Measurements from ENCODE around the gene SORBS2. TPM values are rescaled to one million over a fixed set of nuclear protein-coding genes. Genes with fewer than 3 reads are reported as not detected.
"Not testable (repeated sequence)": the region's sequence is repeated elsewhere in the genome, so short reads cannot be mapped to it uniquely, and the experiment has no call there.

SORBS2 gene
- total RNA-seq, 1 experiment from 2014 or later = not detected

DNA sequence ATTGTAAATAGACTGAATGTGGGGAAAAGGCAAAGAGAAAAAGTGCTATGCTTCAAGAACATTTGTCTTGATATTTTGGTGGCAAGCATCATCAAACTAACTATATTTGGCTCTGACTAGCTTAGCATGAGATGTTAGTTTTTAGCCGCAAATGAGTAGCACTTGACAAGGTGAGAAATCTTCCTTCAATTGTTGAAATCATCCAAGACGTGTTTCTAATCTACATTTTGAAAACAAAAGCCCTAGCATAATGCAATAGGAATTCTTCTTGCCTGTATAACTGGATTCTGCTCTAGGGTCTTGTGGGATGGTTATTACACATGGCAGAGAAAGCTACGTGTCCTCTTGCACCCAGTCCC lies 92.5 kb downstream of the SORBS2 start:
- no peak overlapping the region for H3K27ac ChIP-seq (ENCODE audit: low read length)
- no peaks in the 10 kb centered on the region for H3K79me2 ChIP-seq (ENCODE audit: low read length)
- no peak overlapping the region for H3K4me2 ChIP-seq (ENCODE audit: low read depth, low read length, poor library complexity, severe bottlenecking)
- H3K27me3 ChIP-seq (ENCODE audit: low read length) = no peaks in the 10 kb centered on the region
- no peak overlapping the region for H3K4me3 ChIP-seq (ENCODE audit: low read length)
- H3K4me1 ChIP-seq (ENCODE audit: low read length) = no peaks in the 10 kb centered on the region
- no peaks in the 10 kb centered on the region for H4K20me1 ChIP-seq (ENCODE audit: insufficient read depth, low read depth, low read length)
- H3K36me3 ChIP-seq (ENCODE audit: insufficient read depth, low read length) = no peaks in the 10 kb centered on the region
- no peaks in the 10 kb centered on the region for H3K9me2 ChIP-seq (replicated peaks; ENCODE audit: insufficient read depth, low read length)
- no peak for DNase-seq
- no peaks in the 10 kb centered on the region for H3K9me3 ChIP-seq (ENCODE audit: low read length)
- no peak overlapping the region for H3K9ac ChIP-seq (ENCODE audit: low read length)
- H2AFZ ChIP-seq (ENCODE audit: low read length) = no peak overlapping the region

DNA sequence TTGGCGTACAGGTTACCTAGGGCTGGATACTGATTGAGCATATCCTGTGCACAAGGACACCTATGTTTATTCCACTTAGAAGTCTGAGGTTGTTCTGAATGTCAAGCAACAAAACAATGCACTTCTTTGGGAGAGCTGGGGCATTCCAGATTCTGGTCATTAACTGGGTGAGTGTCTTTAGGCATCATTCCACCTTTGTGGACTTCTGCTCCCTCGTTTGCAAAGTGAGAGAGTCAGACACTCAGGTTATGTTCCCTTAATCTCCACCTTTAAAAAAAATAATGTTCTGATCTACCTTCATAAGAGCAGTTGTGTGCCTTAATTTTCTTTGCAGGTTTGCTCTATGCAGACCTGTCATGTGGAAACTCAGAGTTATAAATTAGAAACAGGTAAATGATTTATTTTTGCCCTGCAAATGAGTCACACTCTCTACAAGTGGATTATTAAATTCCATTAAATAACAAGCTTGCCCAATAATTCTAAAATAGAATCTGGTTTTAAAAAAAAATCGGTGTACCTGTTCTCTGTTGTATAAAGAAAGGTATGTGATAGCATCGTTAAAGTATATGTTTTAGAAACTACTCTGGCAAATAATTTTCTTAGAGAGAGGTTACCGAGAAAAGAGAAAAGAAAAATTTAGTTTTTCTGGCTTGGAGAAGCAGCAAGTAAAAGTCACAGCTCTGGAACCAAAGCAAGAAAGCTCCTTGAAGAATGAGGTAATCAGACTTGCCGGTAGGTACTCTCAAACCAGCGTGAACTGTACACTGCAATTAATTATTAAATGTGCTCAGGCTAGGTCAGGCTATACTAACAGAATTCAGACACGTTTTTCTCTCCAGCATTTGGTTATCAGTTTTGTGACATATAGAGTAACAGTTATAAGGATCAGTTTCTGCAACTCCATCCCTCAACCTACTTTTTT lies 93.2 kb downstream of the SORBS2 start:
- H3K27ac ChIP-seq (ENCODE audit: low read length) = no peak overlapping the region
- no peaks in the 10 kb centered on the region for H3K4me1 ChIP-seq (ENCODE audit: low read length)
- no peaks in the 10 kb centered on the region for H4K20me1 ChIP-seq (ENCODE audit: insufficient read depth, low read depth, low read length)
- no peaks in the 10 kb centered on the region for H3K9me2 ChIP-seq (replicated peaks; ENCODE audit: insufficient read depth, low read length)
- H3K9me3 ChIP-seq (ENCODE audit: low read length) = no peaks in the 10 kb centered on the region
- no peaks in the 10 kb centered on the region for H3K27me3 ChIP-seq (ENCODE audit: low read length)
- H3K4me2 ChIP-seq (ENCODE audit: low read depth, low read length, poor library complexity, severe bottlenecking) = no peak overlapping the region
- no peaks in the 10 kb centered on the region for H3K36me3 ChIP-seq (ENCODE audit: insufficient read depth, low read length)
- H2AFZ ChIP-seq (ENCODE audit: low read length) = no peak overlapping the region
- H3K4me3 ChIP-seq (ENCODE audit: low read length) = no peak overlapping the region
- no peaks in the 10 kb centered on the region for H3K79me2 ChIP-seq (ENCODE audit: low read length)
- no peak for DNase-seq
- H3K9ac ChIP-seq (ENCODE audit: low read length) = no peak overlapping the region

DNA sequence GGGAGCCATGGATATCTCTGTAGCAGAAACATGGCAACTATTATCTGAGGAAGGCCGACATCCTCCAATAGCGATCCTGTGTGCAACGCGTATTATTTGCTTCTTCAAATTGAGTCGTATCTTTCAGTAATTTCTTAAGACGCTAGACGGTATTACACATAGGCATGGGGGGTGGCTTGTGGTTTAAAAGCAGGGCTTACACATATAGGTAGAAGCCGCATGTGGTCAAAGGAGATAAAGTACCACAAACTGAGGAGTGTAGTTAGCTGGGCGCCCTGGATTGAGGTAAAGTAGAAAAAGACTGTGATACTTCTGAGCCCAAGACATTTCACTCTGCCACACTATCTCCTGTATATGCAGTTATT lies 94.6 kb downstream of the SORBS2 start:
- H3K36me3 ChIP-seq (ENCODE audit: insufficient read depth, low read length) = no peaks in the 10 kb centered on the region
- H3K9me3 ChIP-seq (ENCODE audit: low read length) = no peaks in the 10 kb centered on the region
- no peak overlapping the region for H3K4me2 ChIP-seq (ENCODE audit: low read depth, low read length, poor library complexity, severe bottlenecking)
- H3K27ac ChIP-seq (ENCODE audit: low read length) = no peak overlapping the region
- no peaks in the 10 kb centered on the region for H3K79me2 ChIP-seq (ENCODE audit: low read length)
- no peaks in the 10 kb centered on the region for H3K9me2 ChIP-seq (replicated peaks; ENCODE audit: insufficient read depth, low read length)
- H3K4me1 ChIP-seq (ENCODE audit: low read length) = no peaks in the 10 kb centered on the region
- H3K27me3 ChIP-seq (ENCODE audit: low read length) = no peaks in the 10 kb centered on the region
- H3K4me3 ChIP-seq (ENCODE audit: low read length) = no peak overlapping the region
- DNase-seq = no peak
- H2AFZ ChIP-seq (ENCODE audit: low read length) = no peak overlapping the region
- H3K9ac ChIP-seq (ENCODE audit: low read length) = no peak overlapping the region
- H4K20me1 ChIP-seq (ENCODE audit: insufficient read depth, low read depth, low read length) = no peaks in the 10 kb centered on the region

DNA sequence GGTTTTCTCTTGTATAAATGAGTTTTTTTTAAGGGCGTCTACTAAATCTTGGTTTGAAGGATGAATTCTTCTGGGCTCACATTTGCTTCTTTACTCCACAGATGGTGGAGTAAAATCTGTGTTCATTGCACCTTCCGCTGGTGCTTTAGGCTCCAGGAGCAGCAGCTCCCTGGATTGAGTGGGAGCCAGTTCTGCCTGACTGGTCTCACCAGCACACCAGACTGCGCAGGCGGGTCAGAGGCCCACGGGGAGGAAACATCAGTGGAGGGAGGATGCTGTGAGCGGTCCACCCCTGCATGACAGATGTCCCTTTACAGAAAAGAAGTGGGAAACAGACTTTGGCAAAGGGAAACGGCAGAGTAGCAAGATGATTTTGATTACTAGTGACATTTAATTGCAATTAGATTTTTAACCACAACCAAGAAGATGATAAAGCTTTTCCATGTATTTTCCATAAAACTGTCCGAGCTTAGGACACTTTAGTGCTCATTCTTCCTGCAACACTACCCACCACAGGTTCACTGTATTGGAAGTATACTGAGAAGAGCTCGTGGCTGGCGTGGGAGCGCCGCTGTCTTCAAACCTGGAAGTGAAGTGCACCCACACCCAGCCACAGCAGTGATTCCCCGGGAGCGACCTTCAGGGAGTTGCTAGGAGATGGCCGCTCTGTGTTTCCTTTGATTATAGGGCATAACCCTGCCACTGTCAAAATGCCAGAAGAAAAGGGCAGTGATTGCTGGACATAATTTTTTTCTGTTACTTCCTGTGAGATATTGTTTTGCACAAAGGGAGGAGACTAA lies 95.2 kb downstream of the SORBS2 start:
- Histone ChIP-seq H3K9me3 (ENCODE audit: low read length) (no peaks in the 10 kb centered on the region), H3K9me2 (replicated peaks; ENCODE audit: insufficient read depth, low read length) (no peaks in the 10 kb centered on the region), H4K20me1 (ENCODE audit: insufficient read depth, low read depth, low read length) (no peaks in the 10 kb centered on the region), H3K79me2 (ENCODE audit: low read length) (no peaks in the 10 kb centered on the region), H3K36me3 (ENCODE audit: insufficient read depth, low read length) (no peaks in the 10 kb centered on the region), H3K27me3 (ENCODE audit: low read length) (no peaks in the 10 kb centered on the region), H3K4me1 (ENCODE audit: low read length) (no peaks in the 10 kb centered on the region), H2AFZ (ENCODE audit: low read length) (no peak overlapping the region), H3K27ac (ENCODE audit: low read length) (no peak overlapping the region), H3K4me2 (ENCODE audit: low read depth, low read length, poor library complexity, severe bottlenecking) (no peak overlapping the region), H3K4me3 (ENCODE audit: low read length) (no peak overlapping the region), H3K9ac (ENCODE audit: low read length) (no peak overlapping the region)
- no peak for DNase-seq

DNA sequence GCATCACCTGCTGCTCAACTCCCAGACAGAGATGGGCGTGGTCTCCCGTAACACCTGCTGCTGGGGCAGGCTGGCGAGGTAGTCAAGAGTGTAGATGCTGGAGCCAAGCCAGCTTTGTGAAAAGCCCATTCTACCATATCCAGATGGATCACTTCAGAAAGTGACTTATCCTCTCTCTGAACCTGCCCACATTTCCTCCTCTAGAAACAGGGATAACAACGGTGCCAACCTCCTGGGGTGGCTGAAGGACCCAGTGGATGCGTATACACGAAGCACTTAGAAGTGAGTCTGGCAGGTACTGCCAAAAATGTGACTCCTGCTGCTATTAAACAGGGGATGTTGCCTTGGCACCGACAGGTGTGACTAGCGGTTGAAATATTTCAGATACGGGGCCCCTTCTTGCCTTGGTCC lies 95.8 kb downstream of the SORBS2 start:
- Histone ChIP-seq H3K36me3 (ENCODE audit: insufficient read depth, low read length) (no peaks in the 10 kb centered on the region), H3K9ac (ENCODE audit: low read length) (no peak overlapping the region), H4K20me1 (ENCODE audit: insufficient read depth, low read depth, low read length) (no peaks in the 10 kb centered on the region), H2AFZ (ENCODE audit: low read length) (no peak overlapping the region), H3K4me1 (ENCODE audit: low read length) (no peaks in the 10 kb centered on the region), H3K27me3 (ENCODE audit: low read length) (no peaks in the 10 kb centered on the region), H3K27ac (ENCODE audit: low read length) (no peak overlapping the region), H3K4me2 (ENCODE audit: low read depth, low read length, poor library complexity, severe bottlenecking) (no peak overlapping the region), H3K79me2 (ENCODE audit: low read length) (no peaks in the 10 kb centered on the region), H3K9me2 (replicated peaks; ENCODE audit: insufficient read depth, low read length) (no peaks in the 10 kb centered on the region), H3K4me3 (ENCODE audit: low read length) (no peak overlapping the region), H3K9me3 (ENCODE audit: low read length) (no peaks in the 10 kb centered on the region)
- no peak for DNase-seq

DNA sequence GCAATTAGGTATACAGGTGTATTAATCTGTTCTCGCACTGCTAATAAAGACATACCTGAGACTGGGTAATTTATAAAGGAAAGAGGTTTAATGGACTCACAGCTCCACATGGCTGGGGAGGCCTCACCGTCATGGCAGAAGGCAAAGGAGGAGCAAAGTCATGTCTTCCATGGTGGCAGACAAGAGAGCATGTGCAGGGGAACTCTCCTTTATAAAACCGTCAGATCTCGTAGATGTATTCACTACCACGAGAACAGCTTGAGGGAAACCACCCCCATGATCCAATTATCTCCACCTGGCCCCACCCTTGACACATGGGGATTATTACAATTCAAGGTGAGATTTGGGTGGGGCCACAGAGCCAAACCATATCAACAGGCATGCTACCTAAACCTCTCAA lies 97.5 kb downstream of the SORBS2 start:
- DNase-seq = not testable (repeated sequence)

DNA sequence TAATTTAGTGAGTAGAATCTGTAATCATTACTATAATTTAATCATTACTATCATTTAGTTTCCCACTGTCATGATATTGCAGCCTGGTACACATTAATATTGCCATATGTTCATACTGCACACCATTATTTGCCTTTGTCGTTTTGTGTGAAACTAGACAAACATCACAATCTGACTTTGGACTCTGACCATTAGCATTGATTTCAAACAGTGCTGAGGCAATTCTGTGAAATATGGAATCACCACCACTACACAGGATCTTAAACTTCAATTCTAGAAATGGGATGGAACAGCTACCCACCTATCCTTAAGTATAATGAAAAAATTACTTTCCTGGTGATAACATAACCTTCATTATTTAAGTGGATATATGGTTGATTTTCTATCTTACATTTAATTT lies 98.3 kb downstream of the SORBS2 start:
- H3K79me2 ChIP-seq (ENCODE audit: low read length) = no peaks in the 10 kb centered on the region
- H2AFZ ChIP-seq (ENCODE audit: low read length) = no peak overlapping the region
- H3K4me2 ChIP-seq (ENCODE audit: low read depth, low read length, poor library complexity, severe bottlenecking) = no peak overlapping the region
- no peak for DNase-seq
- no peaks in the 10 kb centered on the region for H4K20me1 ChIP-seq (ENCODE audit: insufficient read depth, low read depth, low read length)
- H3K9me3 ChIP-seq (ENCODE audit: low read length) = no peaks in the 10 kb centered on the region
- no peak overlapping the region for H3K4me3 ChIP-seq (ENCODE audit: low read length)
- H3K4me1 ChIP-seq (ENCODE audit: low read length) = no peaks in the 10 kb centered on the region
- H3K9ac ChIP-seq (ENCODE audit: low read length) = no peak overlapping the region
- no peaks in the 10 kb centered on the region for H3K36me3 ChIP-seq (ENCODE audit: insufficient read depth, low read length)
- H3K27ac ChIP-seq (ENCODE audit: low read length) = no peak overlapping the region
- H3K9me2 ChIP-seq (replicated peaks; ENCODE audit: insufficient read depth, low read length) = no peaks in the 10 kb centered on the region
- no peaks in the 10 kb centered on the region for H3K27me3 ChIP-seq (ENCODE audit: low read length)

More for the DNA sequence above, 97.5 kb downstream of the SORBS2 start:
- H3K4me2 ChIP-seq (ENCODE audit: low read depth, low read length, poor library complexity, severe bottlenecking); H3K4me1 ChIP-seq (ENCODE audit: low read length); H3K36me3 ChIP-seq (ENCODE audit: insufficient read depth, low read length); H3K9ac ChIP-seq (ENCODE audit: low read length); H3K9me2 ChIP-seq (replicated peaks; ENCODE audit: insufficient read depth, low read length); H3K27ac ChIP-seq (ENCODE audit: low read length); H3K4me3 ChIP-seq (ENCODE audit: low read length); H3K27me3 ChIP-seq (ENCODE audit: low read length); H2AFZ ChIP-seq (ENCODE audit: low read length); H3K9me3 ChIP-seq (ENCODE audit: low read length); H4K20me1 ChIP-seq (ENCODE audit: insufficient read depth, low read depth, low read length); H3K79me2 ChIP-seq (ENCODE audit: low read length): not testable (repeated sequence)

DNA sequence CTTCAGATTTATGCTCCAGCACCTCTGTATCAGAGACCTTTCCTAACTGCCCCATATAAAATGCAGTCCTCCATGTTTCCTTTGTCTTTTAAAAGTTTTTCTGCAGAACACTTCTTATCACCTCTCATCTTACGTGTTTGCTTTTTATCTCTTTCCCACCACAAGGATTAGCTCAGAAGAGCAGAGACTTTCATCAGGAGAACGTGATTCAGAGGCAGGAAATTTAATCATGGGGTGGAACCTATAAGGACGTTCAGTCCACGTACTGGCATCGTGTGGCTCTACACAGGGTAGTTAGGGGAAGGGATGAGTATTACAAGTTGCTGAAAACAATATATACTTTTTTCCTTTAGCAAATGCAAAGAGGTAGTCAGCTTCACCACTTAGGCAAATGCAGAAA lies 98.7 kb downstream of the SORBS2 start:
- Histone ChIP-seq H3K4me3 (ENCODE audit: low read length) (no peak overlapping the region), H2AFZ (ENCODE audit: low read length) (no peak overlapping the region), H3K27ac (ENCODE audit: low read length) (no peak overlapping the region), H3K4me1 (ENCODE audit: low read length) (no peaks in the 10 kb centered on the region), H4K20me1 (ENCODE audit: insufficient read depth, low read depth, low read length) (no peaks in the 10 kb centered on the region), H3K9ac (ENCODE audit: low read length) (no peak overlapping the region), H3K36me3 (ENCODE audit: insufficient read depth, low read length) (no peaks in the 10 kb centered on the region), H3K9me2 (replicated peaks; ENCODE audit: insufficient read depth, low read length) (no peaks in the 10 kb centered on the region), H3K9me3 (ENCODE audit: low read length) (no peaks in the 10 kb centered on the region), H3K79me2 (ENCODE audit: low read length) (no peaks in the 10 kb centered on the region), H3K4me2 (ENCODE audit: low read depth, low read length, poor library complexity, severe bottlenecking) (no peak overlapping the region), H3K27me3 (ENCODE audit: low read length) (no peaks in the 10 kb centered on the region)
- DNase-seq = no peak
